H9 (cell line): Measurements from ENCODE around the gene TNIK. TPM values are rescaled to one million over a fixed set of nuclear protein-coding genes. Genes with fewer than 3 reads are reported as not detected.

Source experiments
- DNase-seq: peaks from one replicate; pipeline ENCODE4 v3.0.0-alpha.2; 2017
- H2AFZ ChIP-seq: one replicate; pipeline ENCODE4 v1.6.1; 2013; ENCODE audit warnings: mild to moderate bottlenecking, low read length, control low read depth, moderate library complexity
- H2AK5ac ChIP-seq: 2 replicates; pipeline ENCODE4 v1.6.1; 2013; ENCODE audit warnings: low read length, control low read depth, mixed read lengths; ENCODE audit not compliant: insufficient read length
- H2BK120ac ChIP-seq: one replicate; pipeline ENCODE4 v1.6.1; 2013; ENCODE audit warnings: low read depth, mild to moderate bottlenecking, low read length, control low read depth, inconsistent platforms; ENCODE audit not compliant: poor library complexity, severe bottlenecking
- H2BK12ac ChIP-seq: 2 replicates; pipeline ENCODE4 v1.6.1; 2013; ENCODE audit warnings: low read length, control low read depth, mixed read lengths, low read depth; ENCODE audit not compliant: insufficient read length
- H2BK15ac ChIP-seq: 2 replicates; pipeline ENCODE4 v1.6.1; 2013; ENCODE audit warnings: low read depth, low read length, control low read depth
- H2BK20ac ChIP-seq: one replicate; pipeline ENCODE4 v1.6.1; 2013; ENCODE audit warnings: low read depth, mild to moderate bottlenecking, low read length, control low read depth, inconsistent platforms; ENCODE audit not compliant: poor library complexity, severe bottlenecking
- H2BK5ac ChIP-seq: 2 replicates; pipeline ENCODE4 v1.6.1; 2013; ENCODE audit warnings: low read length, control low read depth, mixed read lengths; ENCODE audit not compliant: insufficient read length
- H3K14ac ChIP-seq: 2 replicates; pipeline ENCODE4 v1.6.1; 2013; ENCODE audit warnings: low read length, control low read depth; ENCODE audit not compliant: insufficient read depth
- H3K18ac ChIP-seq: 2 replicates; pipeline ENCODE4 v1.6.1; 2013; ENCODE audit warnings: low read depth, mild to moderate bottlenecking, mixed read lengths, low read length, control low read depth; ENCODE audit not compliant: insufficient read length
- H3K23ac ChIP-seq: 2 replicates; pipeline ENCODE4 v1.6.1; 2013; ENCODE audit warnings: low read length, control low read depth, mixed read lengths, low read depth; ENCODE audit not compliant: insufficient read length
- H3K23me2 ChIP-seq: 2 replicates; pipeline ENCODE4 v1.6.1; 2013; ENCODE audit warnings: low read depth, mild to moderate bottlenecking, mixed read lengths, low read length, control low read depth; ENCODE audit not compliant: insufficient read length, poor library complexity, severe bottlenecking
- H3K27ac ChIP-seq: 2 replicates; pipeline ENCODE4 v1.5.1; 2013; ENCODE audit warnings: low read length, control low read depth, mixed read lengths, low read depth; ENCODE audit not compliant: insufficient read length
- H3K27me3 ChIP-seq: 2 replicates; pipeline ENCODE4 v1.6.1; 2013; ENCODE audit warnings: low read length, control low read depth, inconsistent platforms; ENCODE audit not compliant: insufficient read depth
- H3K4ac ChIP-seq: 2 replicates; pipeline ENCODE4 v1.6.1; 2013; ENCODE audit warnings: low read depth, mild to moderate bottlenecking, control low read depth, inconsistent platforms, low read length, moderate library complexity
- H3K4me1 ChIP-seq: 2 replicates; pipeline ENCODE4 v1.6.1; 2013; ENCODE audit warnings: low read length, control low read depth, inconsistent platforms; ENCODE audit not compliant: insufficient read depth
- H3K4me2 ChIP-seq: 2 replicates; pipeline ENCODE4 v1.6.1; 2013; ENCODE audit warnings: low read length, control low read depth, mixed read lengths; ENCODE audit not compliant: insufficient read length, insufficient read depth
- H3K56ac ChIP-seq: 2 replicates; pipeline ENCODE4 v1.6.1; 2013; ENCODE audit warnings: low read depth, mild to moderate bottlenecking, mixed read lengths, low read length, control low read depth; ENCODE audit not compliant: insufficient read length
- H3K79me1 ChIP-seq: 2 replicates; pipeline ENCODE4 v1.6.1; 2013; ENCODE audit warnings: low read depth, mild to moderate bottlenecking, moderate library complexity, low read length, control low read depth, inconsistent platforms; ENCODE audit not compliant: insufficient read depth, poor library complexity, severe bottlenecking
- H3K79me2 ChIP-seq: 2 replicates; pipeline ENCODE4 v1.6.1; 2013; ENCODE audit warnings: low read length, control low read depth, inconsistent platforms; ENCODE audit not compliant: insufficient read depth
- H3K9ac ChIP-seq: 2 replicates; pipeline ENCODE4 v1.6.1; 2013; ENCODE audit warnings: low read length, control low read depth, mixed read lengths; ENCODE audit not compliant: insufficient read length; ENCODE audit errors: extremely low read depth
- H3K9me3 ChIP-seq: one replicate; pipeline ENCODE4 v1.6.1; 2013; ENCODE audit warnings: low read depth, low read length, inconsistent platforms; ENCODE audit not compliant: control insufficient read depth
- H3T11ph ChIP-seq: one replicate; pipeline ENCODE4 v1.6.1; 2013; ENCODE audit warnings: mild to moderate bottlenecking, low read length, control low read depth, inconsistent platforms
- H4K20me1 ChIP-seq: one replicate; pipeline ENCODE4 v1.6.1; 2013; ENCODE audit not compliant: control insufficient read depth, insufficient read length, insufficient read depth
- H4K5ac ChIP-seq: 2 replicates; pipeline ENCODE4 v1.6.1; 2013; ENCODE audit warnings: low read depth, mild to moderate bottlenecking, mixed read lengths, low read length, control low read depth; ENCODE audit not compliant: insufficient read length
- H4K8ac ChIP-seq: replicated peaks from 2 replicates; pipeline ENCODE4 v1.6.1; 2013; ENCODE audit warnings: low read length, control low read depth, mixed read lengths, low read depth; ENCODE audit not compliant: insufficient read length
- H4K91ac ChIP-seq: 2 replicates; pipeline ENCODE4 v1.6.1; 2013; ENCODE audit warnings: low read depth, mild to moderate bottlenecking, moderate library complexity, mixed read lengths, low read length, control low read depth; ENCODE audit not compliant: insufficient read length
- H3K27ac Mint-ChIP-seq, 3 experiments: 2 replicates in 2 of 3; 3 replicates in 1 of 3; pipeline ENCODE4 v1.8.0; 2020 to 2021; ENCODE audit warnings: mixed read lengths in 3 of 3, mild to moderate bottlenecking in 1 of 3, moderate library complexity in 1 of 3
- H3K27me3 Mint-ChIP-seq: 2 replicates; pipeline ENCODE4 v1.8.0; 2021; ENCODE audit warnings: low read depth, mild to moderate bottlenecking, moderate library complexity, mixed read lengths
- H3K36me3 Mint-ChIP-seq, 3 experiments: 2 replicates in 2 of 3; 3 replicates in 1 of 3; pipeline ENCODE4 v1.8.0; 2020 to 2021; ENCODE audit warnings: low read depth in 3 of 3, mixed read lengths in 3 of 3; ENCODE audit not compliant: insufficient read depth in 1 of 3
- H3K4me1 Mint-ChIP-seq, 2 experiments: 2 replicates each; pipeline ENCODE4 v1.8.0; 2020; ENCODE audit warnings: mixed read lengths in 2 of 2
- H3K4me3 Mint-ChIP-seq, 2 experiments: 2 replicates in 1 of 2; 3 replicates in 1 of 2; pipeline ENCODE4 v1.8.0; 2020 to 2021; ENCODE audit warnings: mild to moderate bottlenecking in 2 of 2, mixed read lengths in 2 of 2, moderate library complexity in 1 of 2
- H3K9me3 Mint-ChIP-seq, 2 experiments: 2 replicates in 1 of 2; 3 replicates in 1 of 2; pipeline ENCODE4 v1.8.0; 2020; ENCODE audit warnings: mild to moderate bottlenecking in 2 of 2, mixed read lengths in 2 of 2, moderate library complexity in 1 of 2
- WGBS: extraction: QIAGEN DNeasy Blood & Tissue Kit; methylation state at CpG from one replicate; pipeline ENCODE4 v1.1.7; 2013; ENCODE audit warnings: missing lambda C conversion rate, low lambda C conversion rate, mixed read lengths; ENCODE audit not compliant: insufficient read length; ENCODE audit errors: extremely low coverage; 5-methylcytosine and 5-hydroxymethylcytosine counted together
- total RNA-seq: library from RNA; stranded (reverse); gene quantifications from 2 replicates; pipeline ENCODE4 v1.2.1, GENCODE V29; 2021
- TF ChIP-seq, protein P1 (sequence below): fragments of 200-600 bp; sonication (generic); conservative IDR thresholded peaks from 3 replicates; pipeline ENCODE4 v1.8.0; 2021; ENCODE audit warnings: antibody characterized with exemption, mild to moderate bottlenecking

Gene TNIK
- total RNA-seq, 1 experiment from 2014 or later, result 15.9 TPM

DNA sequence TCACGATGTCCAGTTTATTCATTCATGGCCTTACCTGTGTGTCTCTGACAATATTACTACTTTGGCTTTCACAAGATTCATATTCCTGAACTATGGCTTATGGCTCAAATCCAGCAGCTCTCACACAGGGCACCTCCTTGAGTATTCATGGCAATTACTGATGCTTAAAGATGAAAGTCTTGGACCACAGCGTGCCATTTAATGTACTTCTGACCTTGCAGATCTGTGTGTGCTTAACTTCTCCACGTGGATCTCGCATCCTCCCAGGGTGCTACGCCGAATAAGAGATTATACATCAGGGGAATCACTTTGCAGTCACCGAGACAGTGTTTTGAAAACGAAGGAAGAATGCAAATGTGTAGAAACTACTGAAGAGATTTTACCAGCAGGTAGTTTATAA lies 147.5 kb downstream of the TNIK start:
- peaks cover 4 to 5% of the 10 kb centered on the region in 2 experiments; a peak in 2 of 5 replicates for H3K9me3 Mint-ChIP-seq
- Histone ChIP-seq H3K9ac (no peak overlapping the region), H2BK120ac (no peak overlapping the region), H2AK5ac (no peak overlapping the region), H4K20me1 (no peaks in the 10 kb centered on the region), H3K9me3 (no peaks in the 10 kb centered on the region), H3K27me3 (no peaks in the 10 kb centered on the region), H4K8ac (no peak overlapping the region), H3K14ac (no peak overlapping the region), H4K5ac (no peak overlapping the region), H3K56ac (no peak overlapping the region), H3K79me2 (no peaks in the 10 kb centered on the region; the same call in 1 of the 2 replicates), H3K23me2 (no peaks in the 10 kb centered on the region), H3K4me2 (no peak overlapping the region), H2AFZ (no peak overlapping the region), H4K91ac (no peak overlapping the region), H2BK15ac (no peak overlapping the region), H3K27ac (no peak overlapping the region), H3K18ac (no peak overlapping the region), H3K4ac (no peak overlapping the region), H2BK12ac (no peak overlapping the region), H2BK20ac (no peak overlapping the region), H3T11ph (no peak overlapping the region), H2BK5ac (no peak overlapping the region), H3K79me1 (no peaks in the 10 kb centered on the region), H3K23ac (no peak overlapping the region), H3K4me1 (peaks cover 2% of the 10 kb centered on the region; the same call in 1 of the 2 replicates)
- TF ChIP-seq, protein P1, sequence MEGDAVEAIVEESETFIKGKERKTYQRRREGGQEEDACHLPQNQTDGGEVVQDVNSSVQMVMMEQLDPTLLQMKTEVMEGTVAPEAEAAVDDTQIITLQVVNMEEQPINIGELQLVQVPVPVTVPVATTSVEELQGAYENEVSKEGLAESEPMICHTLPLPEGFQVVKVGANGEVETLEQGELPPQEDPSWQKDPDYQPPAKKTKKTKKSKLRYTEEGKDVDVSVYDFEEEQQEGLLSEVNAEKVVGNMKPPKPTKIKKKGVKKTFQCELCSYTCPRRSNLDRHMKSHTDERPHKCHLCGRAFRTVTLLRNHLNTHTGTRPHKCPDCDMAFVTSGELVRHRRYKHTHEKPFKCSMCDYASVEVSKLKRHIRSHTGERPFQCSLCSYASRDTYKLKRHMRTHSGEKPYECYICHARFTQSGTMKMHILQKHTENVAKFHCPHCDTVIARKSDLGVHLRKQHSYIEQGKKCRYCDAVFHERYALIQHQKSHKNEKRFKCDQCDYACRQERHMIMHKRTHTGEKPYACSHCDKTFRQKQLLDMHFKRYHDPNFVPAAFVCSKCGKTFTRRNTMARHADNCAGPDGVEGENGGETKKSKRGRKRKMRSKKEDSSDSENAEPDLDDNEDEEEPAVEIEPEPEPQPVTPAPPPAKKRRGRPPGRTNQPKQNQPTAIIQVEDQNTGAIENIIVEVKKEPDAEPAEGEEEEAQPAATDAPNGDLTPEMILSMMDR, result no peak
- H3K36me3 Mint-ChIP-seq, result peaks cover 0 to 6% (median 0%) of the 10 kb centered on the region in 3 experiments; a peak in 1 of 7 replicates
- H3K4me3 Mint-ChIP-seq, result no peak overlapping the region
- H3K4me1 Mint-ChIP-seq, result peaks cover 24 to 31% of the 10 kb centered on the region in 2 experiments
- no peak for DNase-seq
- peak overlapping the region in 1 of 3 experiments; percentile 21; a peak in 1 of 7 replicates for H3K27ac Mint-ChIP-seq
- no peaks in the 10 kb centered on the region for H3K27me3 Mint-ChIP-seq
- no CpG with 5 or more reads among the region's 8 CpGs for WGBS
